HuH-7 (cell line): ENCODE results near the gene FMOD.
"Not testable (repeated sequence)": the region's sequence is repeated elsewhere in the genome, so short reads cannot be mapped to it uniquely, and the experiment has no call there.

ENCODE experiments used
- DNase-seq: peaks from one replicate; pipeline ENCODE4 v3.0.0; 2011; ENCODE audit warnings: low spot score

The FMOD gene

GRCh38 chr1:203326830-203327683 lies 23.9 kb downstream of the FMOD start:
- peak; percentile 93 for DNase-seq

- no peak for DNase-seq
These were observed 25.4 kb downstream of the FMOD start for GRCh38 chr1:203325418-203326091.

- DNase-seq: no peak
These were observed 25.9 kb downstream of the FMOD start for GRCh38 chr1:203325026-203325417.

GRCh38 chr1:203324105-203325025 lies 26.6 kb downstream of the FMOD start:
- DNase-seq: no peak

GRCh38 chr1:203323587-203323986 lies 27.3 kb downstream of the FMOD start:
- DNase-seq: no peak

GRCh38 chr1:203322500-203323179 lies 28.3 kb downstream of the FMOD start:
- no peak for DNase-seq

- DNase-seq: no peak
These were observed 29.5 kb downstream of the FMOD start for GRCh38 chr1:203321273-203322052.

GRCh38 chr1:203320591-203321272 lies 30.2 kb downstream of the FMOD start:
- DNase-seq: no peak

GRCh38 chr1:203318229-203318517 lies 32.7 kb downstream of the FMOD start:
- DNase-seq: no peak

GRCh38 chr1:203317429-203318228 lies 33.3 kb downstream of the FMOD start:
- DNase-seq: no peak

GRCh38 chr1:203316626-203317093 lies 34.3 kb downstream of the FMOD start:
- DNase-seq: no peak

GRCh38 chr1:203314025-203314759 lies 36.7 kb downstream of the FMOD start:
- not testable (repeated sequence) for DNase-seq

- DNase-seq: no peak
These were observed 39.3 kb downstream of the FMOD start for GRCh38 chr1:203311368-203312301.

- no peak for DNase-seq
These were observed 42.0 kb downstream of the FMOD start for GRCh38 chr1:203308923-203309331.

- no peak for DNase-seq
These were observed 42.5 kb downstream of the FMOD start for GRCh38 chr1:203308328-203308922.

- DNase-seq: no peak
These were observed 43.2 kb downstream of the FMOD start for GRCh38 chr1:203307641-203308126.

- no peak for DNase-seq
These were observed 43.9 kb downstream of the FMOD start for GRCh38 chr1:203306965-203307541.
